VCaP (cell line): ENCODE data around the gene SNURF.
A peak's percentile ranks its signal among the peaks of the same experiment; 100 is the strongest.
"Not testable (repeated sequence)": the region's sequence is repeated elsewhere in the genome, so short reads cannot be mapped to it uniquely, and the experiment has no call there.

Experiments
- H3K27ac ChIP-seq: fragments of 450-650 bp; 2 replicates; pipeline ENCODE4 v1.5.1; 2017
- TF ChIP-seq, protein P1 (sequence below): fragments of 450-650 bp; conservative IDR thresholded peaks from 2 replicates; pipeline ENCODE4 v1.5.1; 2017; ENCODE audit warnings: mild to moderate bottlenecking, moderate library complexity

Gene SNURF

DNA sequence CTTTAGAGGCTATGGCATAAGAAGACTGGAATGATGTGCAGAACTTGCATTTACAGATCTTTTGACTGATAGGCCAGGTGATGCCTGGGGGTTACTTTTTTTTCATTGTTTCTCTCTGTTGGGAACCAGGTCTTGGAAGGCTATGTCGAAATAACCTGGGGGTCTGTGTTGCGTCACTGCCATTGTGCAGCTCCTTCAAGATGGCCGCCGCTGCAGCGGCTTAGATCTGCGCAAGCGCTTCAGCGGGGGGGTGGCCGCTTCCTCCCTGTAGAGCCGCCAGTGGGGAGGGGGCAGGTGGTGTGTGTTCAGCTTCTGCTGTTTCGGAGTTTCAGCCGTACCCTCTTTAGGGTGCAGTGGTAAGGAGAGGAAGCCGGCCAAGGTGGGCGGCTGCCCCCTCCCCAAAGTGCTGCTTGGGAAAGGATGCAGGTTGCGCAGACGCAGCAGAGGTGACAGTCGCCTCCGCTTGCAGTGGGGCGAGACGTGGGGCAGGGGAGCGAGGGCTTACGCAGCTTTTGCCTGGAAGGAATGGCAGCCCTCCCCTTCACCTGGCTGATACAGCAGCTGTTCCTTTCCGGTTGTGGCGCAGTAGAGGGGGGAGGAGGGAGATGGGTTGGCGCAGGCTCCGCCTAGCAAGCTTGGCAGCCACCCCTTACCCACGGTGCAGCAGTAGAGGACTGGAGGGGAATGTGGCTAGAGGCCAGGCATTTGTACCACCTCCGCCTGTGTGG, 1.5 kb downstream of the SNURF start:
- TF ChIP-seq, protein P1, sequence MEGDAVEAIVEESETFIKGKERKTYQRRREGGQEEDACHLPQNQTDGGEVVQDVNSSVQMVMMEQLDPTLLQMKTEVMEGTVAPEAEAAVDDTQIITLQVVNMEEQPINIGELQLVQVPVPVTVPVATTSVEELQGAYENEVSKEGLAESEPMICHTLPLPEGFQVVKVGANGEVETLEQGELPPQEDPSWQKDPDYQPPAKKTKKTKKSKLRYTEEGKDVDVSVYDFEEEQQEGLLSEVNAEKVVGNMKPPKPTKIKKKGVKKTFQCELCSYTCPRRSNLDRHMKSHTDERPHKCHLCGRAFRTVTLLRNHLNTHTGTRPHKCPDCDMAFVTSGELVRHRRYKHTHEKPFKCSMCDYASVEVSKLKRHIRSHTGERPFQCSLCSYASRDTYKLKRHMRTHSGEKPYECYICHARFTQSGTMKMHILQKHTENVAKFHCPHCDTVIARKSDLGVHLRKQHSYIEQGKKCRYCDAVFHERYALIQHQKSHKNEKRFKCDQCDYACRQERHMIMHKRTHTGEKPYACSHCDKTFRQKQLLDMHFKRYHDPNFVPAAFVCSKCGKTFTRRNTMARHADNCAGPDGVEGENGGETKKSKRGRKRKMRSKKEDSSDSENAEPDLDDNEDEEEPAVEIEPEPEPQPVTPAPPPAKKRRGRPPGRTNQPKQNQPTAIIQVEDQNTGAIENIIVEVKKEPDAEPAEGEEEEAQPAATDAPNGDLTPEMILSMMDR: no peak
- peak overlapping the region; percentile 93 for H3K27ac ChIP-seq

DNA sequence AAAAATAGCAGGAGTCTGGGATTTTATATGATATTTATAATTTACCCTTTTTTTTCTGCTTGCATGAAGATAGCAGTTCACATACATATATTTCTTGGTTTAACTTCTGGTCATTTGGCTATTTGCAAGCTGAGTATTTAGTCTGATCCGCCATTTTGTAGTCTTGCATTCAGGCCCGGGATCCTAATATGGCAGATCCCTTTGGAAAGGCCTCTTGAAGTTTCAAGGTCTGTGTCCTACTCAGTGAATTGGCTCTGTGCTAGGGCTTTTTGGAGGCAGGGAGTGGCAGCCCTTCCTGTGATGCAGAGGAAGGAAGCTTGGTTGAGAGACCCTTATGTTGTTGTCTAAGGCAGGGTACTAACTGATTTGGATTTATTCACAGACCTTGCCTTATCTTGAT, 2.9 kb downstream of the SNURF start:
- peak overlapping the region; percentile 93 for H3K27ac ChIP-seq
- TF ChIP-seq, protein P1: no peak

DNA sequence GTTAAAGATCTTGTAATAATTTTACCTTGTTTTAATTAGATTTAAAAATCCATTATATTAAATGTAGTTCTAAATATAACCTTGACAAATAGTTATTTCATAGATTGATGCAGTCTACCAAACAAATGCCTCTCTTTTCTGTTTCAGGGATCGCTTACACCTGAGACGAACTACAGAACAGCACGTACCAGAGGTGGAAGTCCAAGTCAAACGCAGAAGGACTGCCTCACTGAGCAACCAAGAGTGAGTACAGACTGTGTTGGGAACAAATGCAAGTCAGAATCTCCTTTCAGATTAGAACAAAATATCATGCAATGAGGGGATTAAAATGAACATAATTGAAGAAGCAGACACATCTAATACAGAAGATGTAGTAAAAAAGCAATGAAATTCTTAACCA, 7.2 kb downstream of the SNURF start:
- TF ChIP-seq, protein P1: no peak
- H3K27ac ChIP-seq: 0 out of 2 replicates have a peak overlapping the region, but pooled peaks have one; percentile 0

DNA sequence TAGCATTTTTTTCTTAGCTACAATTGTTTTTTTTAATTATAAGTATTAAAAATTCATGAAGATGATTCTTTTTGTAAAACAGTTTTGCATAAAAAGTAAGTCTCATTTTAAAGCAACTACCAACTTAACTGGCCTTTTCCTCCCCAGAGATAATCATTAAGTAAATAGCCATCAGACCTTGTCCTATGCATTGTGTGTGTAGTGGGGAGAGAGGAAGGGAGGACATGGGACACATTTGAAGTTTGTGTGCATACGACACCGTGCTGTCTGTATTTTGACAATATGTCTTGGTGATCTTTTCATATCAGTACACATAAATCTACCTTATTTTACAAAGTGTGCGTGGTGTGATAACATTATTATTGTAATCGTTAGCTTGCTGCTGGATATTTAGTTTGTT, 8.1 kb downstream of the SNURF start:
- H3K27ac ChIP-seq: no peak overlapping the region
- TF ChIP-seq, protein P1: no peak

DNA sequence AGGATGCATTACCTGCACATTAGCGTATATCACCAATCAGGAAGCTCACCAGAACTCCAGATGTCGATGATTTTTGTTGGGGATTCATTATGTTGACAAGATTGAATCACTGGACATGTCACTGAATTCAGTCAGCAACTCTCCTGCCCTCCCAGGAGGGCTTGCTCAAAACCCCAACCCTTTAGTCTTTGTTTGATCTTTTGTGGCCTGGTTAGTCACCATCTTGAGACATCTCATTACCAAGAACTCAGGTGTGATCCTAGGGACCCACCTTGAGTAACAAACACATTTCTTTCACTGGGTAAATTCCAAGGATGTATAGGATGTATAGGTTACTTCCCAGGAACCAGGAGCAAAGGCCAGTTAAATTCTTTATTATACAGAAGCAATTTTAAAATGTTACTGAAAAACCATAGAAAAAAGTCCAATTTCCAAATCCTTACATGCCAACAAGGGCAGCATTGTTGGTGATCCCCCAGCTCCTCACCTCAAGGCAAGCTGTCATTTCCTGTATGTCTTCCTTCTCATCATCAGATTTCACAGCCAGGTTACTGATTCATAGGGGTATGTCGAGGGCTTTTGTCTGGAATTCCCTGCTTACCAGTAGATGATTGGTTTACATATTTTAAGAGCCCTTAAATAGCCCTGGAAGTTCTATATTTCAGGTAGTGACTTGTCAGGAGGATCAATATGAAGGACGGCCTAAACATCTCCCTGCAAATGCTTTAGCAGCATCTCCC, 11.7 kb downstream of the SNURF start:
- no peak overlapping the region for H3K27ac ChIP-seq
- TF ChIP-seq, protein P1: no peak

DNA sequence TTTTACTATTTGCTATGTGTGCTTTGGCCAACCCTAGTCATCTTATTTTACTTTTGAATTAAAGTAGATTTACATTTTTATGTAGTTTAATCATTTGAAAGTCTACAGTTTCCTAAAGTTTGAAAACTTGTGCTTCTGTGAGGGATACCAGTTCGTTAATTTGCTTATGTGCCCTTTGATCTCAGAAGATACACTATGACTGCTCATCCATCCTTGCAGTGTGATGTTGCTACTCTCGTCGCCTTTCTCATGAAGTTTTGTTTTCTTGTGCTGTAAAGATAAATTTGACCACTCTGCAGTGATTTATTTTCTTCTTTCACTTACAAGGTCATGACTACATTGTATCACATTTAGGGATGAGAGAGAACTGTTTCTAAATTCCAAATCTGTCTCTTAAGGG, 16.3 kb downstream of the SNURF start:
- H3K27ac ChIP-seq: no peak overlapping the region
- TF ChIP-seq, protein P1: no peak

DNA sequence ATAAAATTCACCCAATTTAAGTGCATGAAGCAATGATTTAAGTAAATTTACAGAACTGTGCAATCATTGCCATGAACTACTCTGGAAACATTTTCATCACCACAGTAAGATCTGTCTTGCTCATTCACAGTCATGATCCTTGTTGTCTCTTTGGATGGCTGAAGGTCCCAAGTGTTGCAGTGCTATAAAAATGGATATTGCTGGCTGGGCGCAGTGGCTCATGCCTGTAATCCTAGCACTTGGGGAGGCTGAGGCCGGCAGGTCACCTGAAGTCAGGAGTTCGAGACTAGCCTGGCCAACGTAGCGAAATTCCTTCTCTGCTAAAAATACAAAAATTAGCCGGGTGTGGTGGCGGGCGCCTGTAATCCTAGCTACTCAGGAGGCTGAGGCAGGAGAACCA, 17.0 kb downstream of the SNURF start:
- TF ChIP-seq, protein P1: no peak
- no peak overlapping the region for H3K27ac ChIP-seq

DNA sequence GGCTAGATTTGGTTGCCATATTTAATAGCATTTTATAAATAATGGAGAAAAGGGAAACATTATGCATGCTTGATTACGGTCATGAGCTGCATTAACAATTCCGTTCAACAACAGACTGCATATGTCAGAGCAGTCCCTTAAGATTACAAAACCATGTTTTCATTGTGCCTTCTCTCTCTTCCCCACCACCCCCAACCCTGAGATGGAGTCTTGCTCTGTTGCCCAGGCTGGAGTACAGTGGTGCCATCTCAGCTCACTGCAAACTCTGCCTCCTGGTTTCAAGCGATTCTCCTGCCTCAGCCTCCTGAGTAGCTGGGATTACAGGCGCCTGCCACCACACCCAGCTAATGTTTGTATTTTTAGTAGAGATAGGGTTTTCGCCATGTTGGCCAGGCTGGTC, 17.9 kb downstream of the SNURF start:
- not testable (repeated sequence) for H3K27ac ChIP-seq
